Central memory CD4-positive, alpha-beta T cell (primary cell): ENCODE measurements around the gene STAT6.

Experiments used
- DNase-seq: peaks from one replicate; pipeline ENCODE4 v3.0.0; 2022
- total RNA-seq, 3 experiments: gene quantifications; one replicate each; lab custom pipeline; 2026; lab: John Stamatoyannopoulos, UW

The STAT6 gene
- total RNA-seq: 274 to 490 (median 279) reads per million in 3 experiments

- DNase-seq: peak; percentile 91
These were observed at the start of gene STAT6 for GRCh38 chr12:57111031-57111734. TSS of gene STAT6 (minus strand) at chr12:57111362. CDS start at chr12:57108278, 3,084 bp downstream.

- DNase-seq: no peak
These were observed 49.6 kb upstream of the STAT6 start for GRCh38 chr12:57160741-57161140.

GRCh38 chr12:57160040-57160439, 48.9 kb upstream of the STAT6 start:
- DNase-seq: no peak

- no peak for DNase-seq
These were observed 48.1 kb upstream of the STAT6 start for GRCh38 chr12:57159311-57159710.

- no peak for DNase-seq
These were observed 47.5 kb upstream of the STAT6 start for GRCh38 chr12:57158665-57159064.

- DNase-seq: no peak
These were observed 47.0 kb upstream of the STAT6 start for GRCh38 chr12:57158186-57158585.

GRCh38 chr12:57157588-57158173, 46.5 kb upstream of the STAT6 start:
- no peak for DNase-seq

- no peak for DNase-seq
These were observed 45.7 kb upstream of the STAT6 start for GRCh38 chr12:57156701-57157403.

- DNase-seq: no peak
These were observed 43.8 kb upstream of the STAT6 start for GRCh38 chr12:57154804-57155434.

GRCh38 chr12:57154076-57154475, 42.9 kb upstream of the STAT6 start:
- DNase-seq: no peak

- no peak for DNase-seq
These were observed 42.3 kb upstream of the STAT6 start for GRCh38 chr12:57153415-57153997.

GRCh38 chr12:57152639-57153038, 41.5 kb upstream of the STAT6 start:
- no peak for DNase-seq

GRCh38 chr12:57151741-57152630, 40.8 kb upstream of the STAT6 start:
- no peak for DNase-seq

GRCh38 chr12:57150400-57151000, 39.3 kb upstream of the STAT6 start:
- no peak for DNase-seq

GRCh38 chr12:57149245-57149900, 38.2 kb upstream of the STAT6 start:
- DNase-seq: no peak

GRCh38 chr12:57148469-57149244, 37.5 kb upstream of the STAT6 start:
- DNase-seq: no peak

- no peak for DNase-seq
These were observed 36.1 kb upstream of the STAT6 start, which contains the start of gene LRP1-AS for GRCh38 chr12:57146961-57147944. TSS of gene LRP1-AS (minus strand) at chr12:57147619.

- no peak for DNase-seq
These were observed 34.9 kb upstream of the STAT6 start for GRCh38 chr12:57146092-57146491.
